ENCODE measurements around the gene GAS7. TPM values are rescaled to one million over a fixed set of nuclear protein-coding genes. Genes with fewer than 3 reads are reported as not detected.

GAS7 gene
- total RNA-seq, 2 donors from 2014 or later, result 10.3 to 144 TPM

DNA sequence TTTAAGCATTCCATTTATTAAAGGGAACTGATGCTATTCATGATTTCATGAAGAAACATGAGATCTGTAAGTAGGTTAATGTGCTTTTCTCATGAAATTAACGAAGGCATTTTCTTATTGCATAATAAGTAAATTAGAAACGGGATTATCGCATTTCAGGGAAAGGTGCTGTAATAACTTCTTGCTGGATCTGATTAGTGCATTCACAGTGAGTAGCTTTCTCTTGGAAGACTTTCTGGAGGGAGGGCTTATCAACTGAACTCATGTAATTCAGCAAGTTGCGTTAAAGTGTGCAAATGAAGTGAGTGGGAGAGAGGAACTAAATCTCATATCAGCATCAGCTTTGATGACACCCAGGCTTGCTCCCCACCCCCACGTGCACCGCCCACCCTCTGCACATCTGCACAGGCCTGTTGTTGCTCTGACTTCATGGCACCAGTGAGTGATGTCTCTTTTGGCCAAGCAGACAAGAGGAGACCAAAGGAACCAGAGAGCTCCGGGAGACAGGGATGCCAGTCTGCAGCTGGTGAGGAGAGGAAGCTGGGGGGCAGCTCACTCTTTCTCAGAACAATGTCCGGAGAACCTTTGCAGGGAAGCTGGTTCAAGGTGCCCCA is 26.3 kb upstream of the GAS7 start:
- intact Hi-C loops (cut with DNase I), result loop anchor here (5.0 kb wide), 1 partner anchor 257 kb away; no protein-coding TSS in a partner anchor
- no peak for DNase-seq (ENCODE audit: low spot score)

GRCh38 chr17:10219193-10219592 is 20.8 kb upstream of the GAS7 start:
- Histone ChIP-seq H3K9me3 (no peaks in the 10 kb centered on the region), H3K4me3 (no peak overlapping the region), H3K27me3 (replicated peaks; ENCODE audit: insufficient read depth) (no peaks in the 10 kb centered on the region), H3K27ac (no peak overlapping the region), H3K36me3 (no peaks in the 10 kb centered on the region), H3K4me1 (replicated peaks) (no peaks in the 10 kb centered on the region)
- no peak for TF ChIP-seq CTCF (IDR thresholded peaks at IDR 0.05)
- no peak for TF ChIP-seq POLR2AphosphoS5 (IDR thresholded peaks at IDR 0.05)
- TF ChIP-seq POLR2A (IDR thresholded peaks at IDR 0.05), result no peak
- intact Hi-C loops (cut with DNase I), result loop anchor here (10.0 kb wide), 1 partner anchor 104 kb away; no protein-coding TSS in a partner anchor
- no peak for DNase-seq (ENCODE audit: low spot score)

More for the DNA sequence above, 26.3 kb upstream of the GAS7 start:
- Histone ChIP-seq H3K27ac (no peak overlapping the region), H3K4me1 (replicated peaks) (no peaks in the 10 kb centered on the region), H3K27me3 (replicated peaks; ENCODE audit: insufficient read depth) (no peaks in the 10 kb centered on the region), H3K9me3 (no peaks in the 10 kb centered on the region), H3K36me3 (no peaks in the 10 kb centered on the region), H3K4me3 (no peak overlapping the region)
- 69% methylated on average over 8 of the region's 8 CpGs for WGBS
- TF ChIP-seq POLR2A (IDR thresholded peaks at IDR 0.05), result no peak
- TF ChIP-seq CTCF (IDR thresholded peaks at IDR 0.05), result no peak
- no peak for TF ChIP-seq POLR2AphosphoS5 (IDR thresholded peaks at IDR 0.05)

DNA sequence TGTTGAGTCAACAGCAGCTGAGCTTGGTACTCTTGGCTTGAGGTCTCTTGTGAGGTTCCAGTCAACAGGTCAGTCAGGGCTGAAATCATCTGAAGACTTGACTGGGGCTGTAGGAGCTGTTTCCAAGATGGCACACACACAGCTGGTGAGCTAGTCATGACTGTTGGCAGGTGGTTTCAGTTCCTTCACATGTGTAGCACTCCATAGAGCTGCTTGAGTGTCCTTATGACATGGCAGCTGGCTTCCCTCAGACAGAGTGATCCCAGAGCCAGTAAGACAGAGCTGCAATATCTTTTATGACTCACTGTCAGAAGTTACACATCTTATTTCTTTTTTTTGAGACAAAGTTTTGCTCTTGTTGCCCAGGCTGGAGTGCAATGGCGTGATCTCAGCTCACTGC is 19.5 kb upstream of the GAS7 start:
- H3K4me1 ChIP-seq (replicated peaks), result no peaks in the 10 kb centered on the region
- no peaks in the 10 kb centered on the region for H3K27me3 ChIP-seq (replicated peaks; ENCODE audit: insufficient read depth)
- no peak overlapping the region for H3K27ac ChIP-seq
- H3K9me3 ChIP-seq, result no peaks in the 10 kb centered on the region
- 85% methylated on average over 1 of the region's 1 CpG for WGBS
- no peak for DNase-seq (ENCODE audit: low spot score)
- TF ChIP-seq CTCF (IDR thresholded peaks at IDR 0.05), result no peak
- TF ChIP-seq POLR2AphosphoS5 (IDR thresholded peaks at IDR 0.05), result no peak
- TF ChIP-seq POLR2A (IDR thresholded peaks at IDR 0.05), result no peak
- H3K4me3 ChIP-seq, result no peak overlapping the region
- H3K36me3 ChIP-seq, result no peaks in the 10 kb centered on the region
- intact Hi-C loops (cut with DNase I), result loop anchor here (10.0 kb wide), 1 partner anchor 103 kb away; no protein-coding TSS in a partner anchor

GRCh38 chr17:10216213-10216938 is 18.0 kb upstream of the GAS7 start:
- no peak for DNase-seq (ENCODE audit: low spot score)
- Histone ChIP-seq H3K27me3 (replicated peaks; ENCODE audit: insufficient read depth) (no peaks in the 10 kb centered on the region), H3K9me3 (no peaks in the 10 kb centered on the region), H3K4me1 (replicated peaks) (no peaks in the 10 kb centered on the region), H3K4me3 (no peak overlapping the region), H3K27ac (no peak overlapping the region), H3K36me3 (no peaks in the 10 kb centered on the region)
- WGBS, result 49% methylated on average over 10 of the region's 15 CpGs
- intact Hi-C loops (cut with DNase I), result loop anchor here (10.0 kb wide), 1 partner anchor 102 kb away; no protein-coding TSS in a partner anchor
- TF ChIP-seq POLR2AphosphoS5 (IDR thresholded peaks at IDR 0.05) (no peak), CTCF (IDR thresholded peaks at IDR 0.05) (no peak), POLR2A (IDR thresholded peaks at IDR 0.05) (no peak)

Measured in prostate gland (tissue), 2 donors.